Activated effector memory CD4-positive, alpha-beta T cell treated with Interleukin-2 at 50 U/mL for 16 hours (primary cell): Measurements from ENCODE around the gene GPS1.

Source experiments
- DNase-seq: peaks from one replicate; pipeline ENCODE4 v3.0.0-alpha.2; 2020

The GPS1 gene

DNA sequence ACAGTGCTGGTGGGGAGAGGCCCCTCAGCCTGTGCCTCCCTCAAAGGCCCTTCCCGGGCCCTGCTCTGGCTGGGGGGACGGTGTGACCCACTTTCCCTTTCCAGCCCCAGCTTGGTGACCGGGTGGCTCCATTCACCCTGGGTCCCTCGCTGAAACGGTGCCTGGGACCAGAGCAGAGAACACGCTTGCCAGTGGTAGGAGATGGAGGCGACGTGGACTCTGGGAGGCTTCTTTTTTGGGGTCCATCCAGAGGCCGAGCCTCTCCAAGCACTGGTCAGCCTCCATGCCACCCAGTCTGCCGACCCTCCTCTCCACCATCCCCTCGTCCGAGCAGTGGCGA, 36.8 kb upstream of the GPS1 start:
- no peak for DNase-seq

DNA sequence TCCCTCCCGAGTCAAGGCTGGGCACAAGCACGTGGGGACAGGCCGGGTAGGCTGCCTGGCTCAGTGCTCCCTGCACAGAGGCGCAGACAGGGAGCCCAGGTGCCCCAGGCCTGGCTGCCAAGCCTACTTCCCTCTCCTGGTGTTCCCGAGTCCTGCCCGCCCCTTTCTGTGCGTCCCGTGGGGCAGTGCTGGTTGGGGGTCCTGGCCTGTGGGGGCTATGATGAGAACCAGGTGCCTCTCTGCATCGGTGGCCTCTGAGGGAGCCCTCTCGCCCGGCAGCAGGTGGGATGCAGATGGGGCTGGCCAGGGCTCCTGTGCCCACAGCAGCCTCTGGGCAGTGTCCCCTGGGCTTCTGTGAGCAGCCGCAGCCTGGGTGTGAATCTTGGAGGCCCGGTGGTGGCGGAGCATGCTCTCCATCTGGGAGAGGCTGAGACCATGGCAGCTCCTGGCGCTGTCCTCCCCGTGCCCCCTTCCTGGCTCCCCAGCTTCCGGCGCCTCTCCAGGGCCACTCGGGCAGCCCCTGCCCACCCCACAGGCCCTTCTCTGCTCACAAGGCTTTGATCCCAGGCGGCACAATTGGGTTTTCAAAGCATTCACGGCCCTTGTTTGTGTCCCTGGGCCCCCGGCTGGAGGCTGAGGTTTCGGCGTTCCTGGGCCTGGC, 36.3 kb upstream of the GPS1 start:
- DNase-seq = no peak

DNA sequence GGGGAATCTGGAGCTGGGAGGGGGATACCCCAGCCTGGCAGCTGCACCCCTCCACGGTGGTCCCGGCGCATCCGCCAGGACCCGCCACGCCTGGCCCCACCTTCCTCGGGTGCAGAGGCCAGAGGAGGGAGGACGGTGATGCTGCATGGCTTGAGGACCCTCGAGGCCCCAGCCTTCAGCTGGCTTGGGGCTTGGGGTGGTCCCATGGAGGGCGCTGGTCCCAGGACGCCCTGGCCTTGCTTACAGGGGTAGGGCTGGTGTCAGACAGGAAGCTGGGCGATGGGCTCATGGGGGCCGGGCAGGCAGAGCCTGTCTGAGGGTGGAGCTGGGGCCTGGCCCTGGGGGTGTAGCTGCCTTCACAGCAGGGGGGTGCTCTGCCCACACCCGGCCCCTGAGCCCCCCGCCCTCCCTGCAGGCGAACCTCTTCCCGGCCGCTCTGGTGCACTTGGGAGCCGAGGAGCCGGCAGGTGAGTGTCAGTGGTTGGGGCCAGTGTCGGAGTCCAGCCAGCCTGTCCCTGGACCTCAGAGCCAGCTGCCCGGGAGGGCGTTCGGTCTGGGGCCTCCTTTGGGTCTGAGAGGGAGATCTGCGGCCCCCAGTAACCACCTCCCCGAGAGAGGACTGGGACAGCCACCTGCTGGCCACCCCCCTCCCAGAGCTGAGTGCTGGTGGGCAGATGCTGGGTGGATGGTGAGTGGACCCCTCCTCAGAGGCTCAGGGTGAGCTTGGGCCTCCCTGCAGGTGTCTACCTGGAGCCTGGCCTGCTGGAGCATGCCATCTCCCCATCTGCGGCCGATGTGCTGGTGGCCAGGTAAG, 35.4 kb upstream of the GPS1 start:
- DNase-seq = no peak

DNA sequence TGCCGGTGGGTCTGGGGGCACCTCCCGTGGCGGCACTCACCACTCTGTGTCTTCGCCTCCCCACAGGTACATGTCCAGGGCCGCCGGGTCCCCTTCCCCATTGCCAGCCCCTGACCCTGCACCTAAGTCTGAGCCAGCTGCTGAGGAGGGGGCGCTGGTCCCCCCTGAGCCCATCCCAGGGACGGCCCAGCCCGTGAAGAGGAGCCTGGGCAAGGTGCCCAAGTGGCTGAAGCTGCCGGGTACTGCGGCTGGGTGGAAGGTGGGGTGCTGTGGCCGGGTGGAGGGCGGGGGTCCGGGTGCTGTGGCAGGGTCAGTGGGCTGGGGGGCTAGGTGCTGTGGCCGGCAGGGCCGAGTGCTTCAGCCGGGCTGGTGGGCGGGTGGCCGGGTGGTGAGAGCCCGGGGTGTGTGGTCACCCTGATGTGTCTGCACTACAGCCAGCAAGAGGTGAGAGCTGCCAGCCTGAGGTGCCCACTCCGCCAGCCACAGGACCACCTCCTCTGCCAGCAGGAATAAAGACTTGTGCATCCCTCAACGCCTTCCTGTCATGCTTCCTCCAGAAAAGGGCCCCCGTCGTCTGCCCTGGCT, 34.7 kb upstream of the GPS1 start:
- no peak for DNase-seq

DNA sequence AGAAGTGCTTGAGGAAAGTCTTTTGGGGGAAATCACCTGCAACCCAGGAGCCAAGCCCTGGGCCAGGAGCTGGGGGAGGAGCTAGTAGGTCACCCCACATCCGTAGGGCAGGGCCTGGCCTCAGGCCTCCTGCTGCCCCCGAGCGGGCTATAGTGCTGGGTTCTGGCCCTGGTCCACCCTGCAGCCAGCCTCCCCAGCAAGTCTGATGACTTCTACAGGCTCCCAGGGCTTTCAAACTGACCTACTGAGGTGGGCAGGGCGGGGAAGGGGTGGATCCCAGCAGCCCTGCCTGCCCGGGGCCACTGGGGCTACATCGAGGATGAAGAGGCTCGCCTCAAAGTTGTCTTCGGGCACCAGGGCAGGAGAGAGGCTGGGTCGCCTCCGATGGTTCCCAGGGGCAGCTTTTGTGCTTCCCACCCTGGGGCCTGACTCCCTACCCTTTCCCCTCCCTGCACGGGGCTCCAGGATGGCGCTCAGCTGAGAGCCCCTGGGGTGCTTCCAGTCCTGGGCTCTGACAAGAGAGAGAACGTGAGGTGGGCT, 34.0 kb upstream of the GPS1 start:
- no peak for DNase-seq

DNA sequence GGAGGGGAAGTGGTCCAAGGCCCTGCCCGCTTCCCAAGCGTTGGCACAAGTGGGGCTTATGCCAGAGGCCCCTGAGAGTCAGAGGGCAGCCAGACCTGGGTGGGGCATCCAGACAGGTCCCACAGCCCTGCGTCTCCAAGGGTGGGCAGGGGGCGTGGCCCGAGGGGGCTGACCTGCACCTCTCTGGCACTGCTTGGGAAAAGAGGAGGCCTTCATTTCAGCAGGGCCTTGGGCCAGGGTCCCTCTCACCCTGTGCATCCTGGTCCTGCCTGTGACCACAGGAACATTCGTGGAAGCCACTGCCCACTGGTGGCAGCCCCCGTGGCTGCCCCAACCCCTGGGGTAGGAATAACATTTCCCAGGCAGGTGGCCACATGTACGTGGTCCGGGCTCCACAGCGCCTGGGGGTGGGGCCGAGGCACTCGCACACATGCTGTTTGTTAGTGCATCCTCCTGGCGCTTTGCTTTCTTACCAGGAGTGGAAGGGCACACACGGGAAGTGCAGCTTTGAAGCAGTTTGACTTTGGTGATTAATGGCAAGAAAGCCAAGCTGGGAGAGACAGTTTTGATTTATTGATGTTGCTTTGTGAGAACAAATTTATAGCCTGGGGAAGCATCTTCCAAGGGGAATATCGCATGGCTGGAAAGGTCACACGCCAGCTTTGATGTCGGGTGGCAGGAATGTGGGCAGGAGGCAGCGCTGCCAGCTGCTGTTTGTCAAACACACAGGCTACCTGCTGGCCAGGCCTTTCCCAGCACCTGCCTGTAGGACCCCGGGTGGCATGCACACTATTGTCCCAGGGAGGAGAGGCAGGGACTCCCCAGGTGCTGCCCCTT, 33.3 kb upstream of the GPS1 start:
- no peak for DNase-seq

DNA sequence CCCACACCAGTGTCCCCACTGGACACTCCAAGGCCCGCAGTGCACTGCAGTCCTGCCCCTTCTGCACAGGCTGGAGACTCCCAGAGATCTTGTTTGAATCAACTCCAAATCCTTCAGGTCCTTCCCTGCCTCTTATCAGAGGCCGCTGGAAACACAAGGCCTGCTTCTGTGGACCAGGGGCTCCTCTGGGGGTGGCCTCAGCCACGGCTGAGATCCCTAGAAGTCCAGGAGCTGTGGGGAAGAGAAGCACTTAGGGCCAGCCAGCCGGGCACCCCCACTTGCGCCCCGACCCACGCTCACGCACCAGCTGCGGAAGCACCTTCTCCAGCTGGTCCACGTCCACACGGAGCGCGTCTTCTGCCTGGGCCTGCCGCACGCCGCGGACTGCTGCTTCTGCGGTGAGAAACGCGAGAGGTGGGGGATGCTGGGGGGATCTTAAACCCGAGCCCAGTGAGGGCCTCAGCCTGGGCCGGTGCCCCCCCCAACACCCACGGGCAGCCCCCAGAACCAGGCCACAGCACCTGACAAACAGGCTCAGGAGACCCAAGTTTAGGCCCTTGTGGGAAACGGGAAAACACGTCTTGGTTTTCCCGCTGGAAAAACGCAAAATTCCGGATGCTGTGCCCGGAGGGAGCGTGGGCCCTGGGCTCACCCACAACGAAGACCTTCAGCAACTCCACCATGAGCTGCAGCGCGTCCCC, 32.6 kb upstream of the GPS1 start:
- no peak for DNase-seq

DNA sequence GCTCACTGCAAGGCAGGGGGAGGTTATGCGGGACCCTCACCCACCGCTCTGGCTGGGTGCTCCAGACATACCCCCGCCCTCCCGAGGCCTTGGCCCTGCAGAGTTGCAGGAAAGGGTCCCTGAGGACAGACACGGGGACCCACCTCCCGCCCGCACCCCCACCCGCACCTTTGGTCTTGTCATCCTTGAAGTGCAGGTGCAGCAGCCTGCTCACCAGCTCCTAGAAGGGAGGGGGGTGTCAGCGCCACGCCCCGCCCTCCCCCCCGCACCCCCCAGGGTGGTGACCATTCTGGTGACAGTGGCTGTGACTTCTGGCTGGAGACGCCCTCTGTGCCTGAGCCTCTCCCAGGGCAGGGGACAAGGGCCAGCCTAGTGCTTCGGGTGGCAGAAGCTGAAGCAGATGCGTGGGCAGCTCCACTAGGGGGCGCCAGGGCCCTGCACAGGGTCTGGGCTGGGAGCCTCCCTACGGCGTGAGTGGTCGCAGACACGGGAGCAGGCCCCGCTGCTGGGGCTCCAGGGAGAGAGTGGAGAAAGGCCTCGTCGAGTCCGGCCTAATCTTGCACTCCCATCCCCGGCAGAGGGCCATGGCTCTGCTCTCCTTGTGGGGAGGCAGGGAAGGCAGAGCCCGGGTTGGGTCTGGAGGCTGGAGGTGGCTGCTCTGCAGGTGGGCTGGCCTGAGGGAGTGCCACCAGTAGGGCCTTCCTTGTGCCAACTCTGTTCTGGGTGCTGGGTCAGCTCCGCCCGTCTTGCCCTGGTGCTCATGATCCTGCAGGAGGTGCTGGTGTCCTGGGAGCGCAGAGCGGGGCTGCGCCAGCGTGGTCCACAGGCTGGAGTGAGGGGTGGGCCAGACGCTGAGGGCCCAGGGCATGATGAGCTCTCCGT, 31.8 kb upstream of the GPS1 start:
- DNase-seq = peak; percentile 29

DNA sequence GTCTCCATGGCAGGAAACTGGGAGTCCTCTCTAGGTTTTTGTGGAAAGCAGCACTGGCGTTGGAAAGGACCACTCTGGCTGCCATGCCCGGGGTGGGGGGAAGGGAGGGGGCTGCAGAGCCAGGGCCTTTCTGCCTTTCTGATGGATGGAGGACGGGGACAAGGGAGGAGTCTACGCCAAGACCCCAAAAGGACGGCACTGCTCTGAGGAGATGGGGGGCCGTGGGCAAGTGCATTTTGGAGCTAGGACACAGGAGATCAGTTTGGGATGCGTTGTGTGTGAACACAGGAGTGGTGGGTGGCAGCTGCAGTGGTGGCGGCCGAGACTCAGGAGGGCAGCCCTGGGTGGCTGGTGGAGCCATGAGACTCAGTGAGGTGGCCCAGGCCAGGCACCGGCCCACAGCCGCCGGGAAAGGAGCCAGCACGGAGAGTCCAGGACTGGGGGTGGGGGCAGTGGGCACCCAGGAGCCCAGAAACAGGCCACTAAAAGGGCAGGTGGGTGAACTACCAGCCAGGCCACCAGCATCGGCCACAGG, 31.1 kb upstream of the GPS1 start:
- DNase-seq = no peak

DNA sequence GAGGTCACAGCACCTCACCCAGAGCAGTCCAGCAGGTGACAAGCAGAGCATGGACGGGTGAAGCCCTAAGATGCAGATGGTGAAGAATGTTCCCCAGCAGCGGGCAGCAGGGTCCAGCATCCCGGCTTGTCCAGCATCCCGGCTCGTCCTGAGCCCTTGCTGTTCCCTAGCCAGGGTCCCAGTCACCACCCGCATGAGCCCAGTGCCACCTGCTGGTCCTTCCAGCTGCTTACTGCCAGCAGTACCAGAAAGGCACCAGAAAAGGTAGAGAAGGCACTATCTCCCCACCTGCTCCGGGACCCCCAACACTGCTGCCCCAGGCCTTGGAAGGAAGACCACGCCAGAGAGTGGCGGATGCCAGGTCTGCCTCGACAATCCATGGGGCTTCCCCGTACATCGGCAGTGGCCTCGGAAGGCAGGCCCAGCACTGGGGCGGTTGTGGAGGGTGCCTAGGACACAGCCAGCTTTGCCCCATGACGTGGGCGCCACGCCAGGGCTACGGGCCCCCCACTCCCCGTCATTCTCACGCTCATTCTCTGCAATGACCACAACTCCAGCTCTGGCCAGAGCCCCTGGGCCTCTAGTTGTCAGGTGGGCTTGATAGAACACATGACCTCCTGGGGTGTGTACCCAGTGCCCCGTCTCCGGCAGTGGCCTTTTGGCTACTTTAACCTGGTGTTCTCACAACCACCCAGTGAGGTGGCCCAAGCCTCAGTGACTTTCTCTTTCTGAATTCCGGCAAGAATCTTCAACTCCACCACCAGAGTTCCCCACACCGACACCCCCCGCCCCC, 30.4 kb upstream of the GPS1 start:
- peak; percentile 35 for DNase-seq

DNA sequence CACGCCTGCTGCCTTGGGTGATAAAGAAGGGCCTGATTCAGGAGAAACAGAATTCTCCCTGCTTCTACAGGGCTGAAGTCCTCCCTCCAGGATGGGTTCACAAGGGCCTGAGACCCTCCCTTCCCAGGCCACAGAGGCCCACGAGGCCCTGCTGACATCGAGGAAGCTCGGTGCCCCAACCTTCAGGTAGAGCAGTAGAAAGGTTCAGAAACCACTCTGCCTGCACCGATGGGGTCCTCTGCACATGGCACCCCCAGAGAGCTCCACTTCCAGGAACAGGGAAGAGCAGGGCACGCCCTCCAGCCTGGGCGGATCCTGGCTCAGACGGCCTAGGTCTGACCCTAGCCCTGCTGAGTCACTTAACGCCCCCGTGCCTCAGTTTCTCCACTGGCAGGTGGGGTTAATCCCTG, 29.8 kb upstream of the GPS1 start:
- no peak for DNase-seq

DNA sequence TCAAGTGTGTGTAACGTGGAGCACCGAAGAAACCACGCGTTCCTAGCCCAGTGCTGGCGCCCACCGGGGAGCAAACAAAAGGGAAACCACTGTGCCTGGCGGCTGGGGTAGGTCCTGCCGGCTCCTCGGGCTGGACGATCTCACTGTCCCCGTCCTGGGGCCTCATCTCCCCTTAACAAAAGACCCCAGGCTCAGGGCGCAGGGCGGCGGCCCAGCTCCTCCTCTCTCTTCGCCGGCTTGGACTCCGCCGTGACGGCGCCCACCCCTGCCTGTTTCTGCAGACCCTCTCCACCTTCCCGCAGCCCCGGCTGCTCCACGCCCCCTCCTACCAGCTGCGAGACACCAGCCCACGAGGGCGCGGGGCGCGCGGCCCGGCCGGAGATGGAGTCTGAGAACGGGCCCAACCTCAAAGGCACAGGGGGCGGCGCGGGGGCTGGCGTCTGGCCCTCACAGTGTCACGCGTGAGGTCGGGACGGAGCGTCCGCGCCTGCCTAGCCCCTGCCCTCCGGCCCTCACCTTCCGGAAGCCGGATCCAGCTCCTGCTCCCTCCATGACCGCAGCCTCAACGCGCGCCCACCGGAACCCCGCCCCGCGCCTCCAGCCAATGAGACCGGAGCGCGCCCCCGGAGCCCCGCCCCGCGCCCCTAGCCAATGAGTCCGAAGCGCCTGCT, 29.3 kb upstream of the GPS1 start, which contains the start of gene CENPX:
CENPX (minus strand) TSS at position 569 of the 671 bp plus-strand sequence; CDS start at position 552, 17 bp downstream.
- no peak for DNase-seq

DNA sequence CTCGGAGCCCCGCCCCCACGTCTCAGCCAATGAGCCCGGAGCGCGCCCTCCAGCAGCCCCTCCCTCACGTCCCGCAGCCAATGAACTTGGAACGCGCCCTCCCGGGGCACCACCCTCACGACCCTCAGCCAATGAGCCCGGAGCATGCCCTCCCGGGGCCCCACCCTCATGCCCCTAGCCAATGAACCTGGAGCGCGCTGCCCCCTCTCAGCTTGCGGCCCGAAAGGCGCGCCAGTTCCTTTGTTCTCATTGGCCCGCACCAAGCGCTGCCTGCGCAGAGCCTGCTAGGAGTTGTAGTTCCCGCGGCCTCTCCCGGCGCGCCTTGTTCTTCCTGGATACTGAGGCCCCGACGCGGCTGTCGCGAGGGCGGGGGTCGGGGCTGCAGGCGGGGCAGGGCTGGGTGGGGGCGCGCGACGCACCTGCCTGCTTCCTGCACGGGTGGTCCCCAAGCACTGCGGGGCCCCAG, 28.7 kb upstream of the GPS1 start, which contains the start of gene LRRC45:
LRRC45 (plus strand) TSS at position 325 of the 466 bp plus-strand sequence. CDS start 339 bp downstream, outside the sequence.
- DNase-seq = peak; percentile 100

DNA sequence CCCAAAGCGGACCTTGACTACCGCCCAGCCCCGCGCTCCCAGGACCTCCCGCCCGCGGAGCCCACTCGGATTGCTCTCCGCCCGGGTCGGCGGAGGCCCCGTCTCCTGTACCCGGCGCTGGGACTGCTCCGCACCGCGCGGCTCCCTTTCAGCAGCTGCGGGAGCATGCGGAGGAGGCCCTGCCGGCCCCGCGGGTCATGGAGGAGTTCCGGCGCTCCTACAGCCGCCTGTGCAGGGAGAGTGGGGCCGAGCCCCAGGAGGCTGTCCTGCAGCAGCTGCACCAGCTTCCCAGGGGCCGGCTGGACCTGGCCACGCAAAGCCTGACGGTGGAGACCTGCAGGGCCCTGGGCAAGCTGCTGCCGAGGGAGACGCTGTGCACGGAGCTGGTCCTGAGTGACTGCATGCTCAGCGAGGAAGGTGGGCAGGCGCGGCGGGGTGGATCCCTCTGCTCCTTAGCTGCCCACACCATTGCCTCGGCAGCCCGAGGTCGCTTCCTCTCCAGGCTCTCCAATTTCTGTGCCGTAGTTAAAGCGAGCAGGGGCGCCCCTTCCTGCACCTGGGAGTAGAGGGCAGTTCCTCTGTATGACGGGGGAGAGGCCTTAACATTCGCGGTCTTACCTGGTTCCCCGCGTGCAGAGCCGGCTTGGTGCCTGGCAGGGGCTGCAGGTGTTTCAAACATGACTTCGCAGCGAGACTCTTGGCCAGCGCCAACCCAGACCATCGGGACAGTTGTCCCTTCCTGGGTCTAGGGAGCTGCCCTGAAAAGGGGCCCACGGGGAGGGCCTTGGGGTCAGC, 28.1 kb upstream of the GPS1 start:
- no peak for DNase-seq

DNA sequence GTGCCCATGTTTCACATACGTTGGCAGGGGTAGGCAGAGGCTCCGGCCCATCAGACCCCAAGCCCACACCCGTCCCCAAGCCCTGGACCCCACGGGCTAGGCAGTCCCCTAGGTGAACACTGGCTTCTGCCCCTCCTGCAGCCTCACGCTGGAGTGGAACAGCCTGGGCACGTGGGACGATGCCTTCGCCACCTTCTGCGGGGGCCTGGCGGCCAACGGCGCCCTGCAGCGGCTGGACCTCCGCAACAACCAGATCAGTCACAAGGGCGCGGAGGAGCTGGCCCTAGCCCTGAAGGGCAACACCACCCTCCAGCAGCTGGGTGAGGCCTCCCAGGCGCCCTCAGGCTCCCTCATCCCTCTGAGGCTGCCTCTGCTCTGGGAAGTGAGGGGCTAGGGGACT, 26.8 kb upstream of the GPS1 start:
- no peak for DNase-seq

DNA sequence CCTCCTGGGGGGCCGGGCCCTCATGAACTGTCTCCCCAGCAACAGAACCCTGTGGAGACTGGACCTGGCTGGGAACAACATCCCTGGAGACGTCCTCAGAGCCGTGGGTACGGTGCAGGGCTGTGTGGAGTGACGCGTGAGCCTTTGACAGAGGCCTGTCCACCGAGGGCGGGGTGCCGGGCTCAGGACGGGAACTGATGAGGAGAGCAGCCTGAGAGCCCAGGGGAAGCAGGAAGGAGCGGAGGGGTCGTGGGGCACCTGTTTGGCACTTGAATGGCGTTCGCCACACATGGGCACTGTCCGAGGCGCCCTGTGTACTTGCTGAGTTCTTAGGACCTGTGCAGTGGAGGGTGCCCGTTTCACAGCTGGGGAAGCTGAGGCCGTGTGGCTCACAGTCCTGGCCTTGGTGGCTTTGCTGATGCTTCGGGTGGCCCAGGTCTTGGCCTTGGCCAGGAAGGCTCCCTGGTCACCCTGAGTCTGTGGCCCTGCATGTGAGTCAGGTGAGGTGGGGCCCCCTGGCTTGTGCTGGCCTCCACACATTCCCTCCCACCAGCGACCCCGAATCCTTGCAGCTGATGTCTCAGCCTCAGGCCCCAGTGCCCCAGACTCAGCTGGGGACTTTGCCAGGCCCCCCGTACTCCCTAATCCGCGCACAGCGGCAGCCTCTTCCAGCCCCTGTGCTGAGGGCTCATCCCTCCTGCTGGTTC, 26.1 kb upstream of the GPS1 start:
- no peak for DNase-seq

DNA sequence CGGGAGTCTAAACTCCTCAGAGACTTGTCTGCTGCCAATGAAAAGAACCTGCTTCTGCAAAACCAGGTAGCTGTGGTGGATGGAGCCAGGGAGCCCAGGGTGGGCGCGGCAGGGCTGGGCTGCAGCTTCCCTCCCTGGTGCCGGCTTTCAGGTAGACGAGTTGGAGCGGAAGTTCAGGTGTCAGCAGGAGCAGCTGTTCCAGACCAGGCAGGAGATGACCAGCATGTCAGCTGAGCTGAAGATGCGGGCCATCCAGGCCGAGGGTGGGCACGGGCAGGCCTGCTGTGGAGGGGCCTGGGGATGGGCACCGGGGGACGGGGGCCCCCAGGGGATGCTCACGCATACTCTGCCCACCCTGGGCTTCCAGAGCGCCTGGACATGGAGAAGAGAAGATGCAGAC, 23.5 kb upstream of the GPS1 start:
- DNase-seq = no peak

DNA sequence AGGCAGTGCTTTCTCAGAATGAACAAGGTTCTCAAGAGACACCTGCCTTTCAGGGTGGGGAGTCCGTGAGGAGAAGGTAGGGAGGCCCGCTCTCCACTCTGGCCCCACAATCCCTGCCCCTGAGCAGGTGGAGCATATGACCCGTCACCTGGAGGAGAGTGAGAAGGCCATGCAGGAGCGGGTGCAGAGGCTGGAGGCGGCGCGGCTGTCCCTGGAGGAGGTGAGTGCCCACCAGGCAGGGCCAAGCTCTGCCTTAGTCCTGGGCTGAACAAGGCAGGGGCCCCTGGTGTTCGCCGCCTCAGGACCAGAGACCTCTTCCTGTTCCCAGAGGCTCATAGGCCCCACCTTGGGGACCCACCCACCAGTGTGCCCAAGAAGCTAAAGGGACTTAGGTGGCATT, 22.7 kb upstream of the GPS1 start:
- no peak for DNase-seq
